Neural crest cell (in vitro differentiated cells): Measurements from ENCODE around the gene XPNPEP2. TPM values are rescaled to one million over a fixed set of nuclear protein-coding genes. Genes with fewer than 3 reads are reported as not detected.

ENCODE experiments used
- DNase-seq: peaks from one replicate; pipeline ENCODE4 v3.0.0; 2021; ENCODE audit warnings: low read depth, mixed read lengths, low spot score
- H3K27ac Mint-ChIP-seq: one replicate; pipeline ENCODE4 v1.8.0; 2021; ENCODE audit warnings: mild to moderate bottlenecking, mixed read lengths; ENCODE audit not compliant: unreplicated experiment
- H3K27me3 Mint-ChIP-seq: 2 replicates; pipeline ENCODE4 v1.8.0; 2021; ENCODE audit warnings: low read depth, mild to moderate bottlenecking, mixed read lengths
- H3K36me3 Mint-ChIP-seq: 2 replicates; pipeline ENCODE4 v1.8.0; 2021; ENCODE audit warnings: low read depth, mild to moderate bottlenecking, mixed read lengths
- H3K4me1 Mint-ChIP-seq: 2 replicates; pipeline ENCODE4 v1.8.0; 2021; ENCODE audit warnings: mixed read lengths
- H3K4me3 Mint-ChIP-seq: one replicate; pipeline ENCODE4 v1.8.0; 2021; ENCODE audit warnings: mild to moderate bottlenecking, mixed read lengths
- H3K9me3 Mint-ChIP-seq: 2 replicates; pipeline ENCODE4 v1.8.0; 2021; ENCODE audit warnings: mixed read lengths
- total RNA-seq: library from RNA; stranded (reverse); gene quantifications from 2 replicates; pipeline ENCODE4 v1.2.1, GENCODE V29; 2021
- TF ChIP-seq, protein P1 (sequence below): fragments of 200-600 bp; sonication (generic); conservative IDR thresholded peaks from 2 replicates; pipeline ENCODE4 v1.5.0; 2021; ENCODE audit warnings: antibody characterized with exemption, mild to moderate bottlenecking

The XPNPEP2 gene
- total RNA-seq, 1 donor from 2014 or later, result 0.40 TPM

DNA sequence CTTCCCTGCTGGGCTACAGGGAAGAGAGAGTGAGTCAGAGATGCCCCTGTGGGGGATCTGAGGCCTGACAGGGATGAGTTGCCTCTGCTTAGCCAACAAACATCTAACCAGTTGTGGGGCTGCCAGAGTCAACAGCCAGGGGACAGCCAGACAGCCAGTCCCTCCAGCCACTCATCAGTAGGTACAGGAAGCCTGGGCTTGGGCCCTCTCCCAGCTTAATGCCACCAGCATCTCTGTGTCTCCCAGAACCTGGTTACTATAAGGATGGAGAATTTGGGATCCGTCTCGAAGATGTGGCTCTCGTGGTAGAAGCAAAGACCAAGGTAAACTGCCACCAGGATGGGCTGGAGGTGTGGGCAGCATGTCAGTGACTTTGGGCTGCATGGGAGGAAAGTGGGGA lies 23.7 kb downstream of the XPNPEP2 start:
- Mint-ChIP-seq H3K4me3 (no peak overlapping the region), H3K36me3 (no peaks in the 10 kb centered on the region), H3K27me3 (no peaks in the 10 kb centered on the region), H3K4me1 (no peaks in the 10 kb centered on the region), H3K27ac (no peak overlapping the region), H3K9me3 (peaks cover 2% of the 10 kb centered on the region)
- DNase-seq, result no peak
- TF ChIP-seq, protein P1, sequence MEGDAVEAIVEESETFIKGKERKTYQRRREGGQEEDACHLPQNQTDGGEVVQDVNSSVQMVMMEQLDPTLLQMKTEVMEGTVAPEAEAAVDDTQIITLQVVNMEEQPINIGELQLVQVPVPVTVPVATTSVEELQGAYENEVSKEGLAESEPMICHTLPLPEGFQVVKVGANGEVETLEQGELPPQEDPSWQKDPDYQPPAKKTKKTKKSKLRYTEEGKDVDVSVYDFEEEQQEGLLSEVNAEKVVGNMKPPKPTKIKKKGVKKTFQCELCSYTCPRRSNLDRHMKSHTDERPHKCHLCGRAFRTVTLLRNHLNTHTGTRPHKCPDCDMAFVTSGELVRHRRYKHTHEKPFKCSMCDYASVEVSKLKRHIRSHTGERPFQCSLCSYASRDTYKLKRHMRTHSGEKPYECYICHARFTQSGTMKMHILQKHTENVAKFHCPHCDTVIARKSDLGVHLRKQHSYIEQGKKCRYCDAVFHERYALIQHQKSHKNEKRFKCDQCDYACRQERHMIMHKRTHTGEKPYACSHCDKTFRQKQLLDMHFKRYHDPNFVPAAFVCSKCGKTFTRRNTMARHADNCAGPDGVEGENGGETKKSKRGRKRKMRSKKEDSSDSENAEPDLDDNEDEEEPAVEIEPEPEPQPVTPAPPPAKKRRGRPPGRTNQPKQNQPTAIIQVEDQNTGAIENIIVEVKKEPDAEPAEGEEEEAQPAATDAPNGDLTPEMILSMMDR, result no peak

DNA sequence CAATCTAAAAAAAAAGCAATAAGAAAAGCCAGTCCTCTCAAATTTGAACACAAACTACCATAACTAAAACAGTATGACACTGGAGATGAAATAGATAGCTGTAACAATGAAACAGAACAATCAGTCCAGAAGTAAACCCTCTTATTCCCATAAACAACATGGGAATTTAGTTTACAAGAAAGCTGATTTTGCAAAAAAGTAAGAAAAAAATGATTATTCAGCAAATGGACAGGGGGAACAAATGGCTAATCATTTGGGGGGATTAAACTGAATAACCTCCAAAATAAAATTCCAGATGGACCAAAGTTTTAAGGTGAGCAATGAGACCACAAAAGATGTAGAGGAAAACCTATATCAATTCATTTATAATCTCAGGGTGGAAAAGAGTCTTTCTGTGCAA lies 24.9 kb downstream of the XPNPEP2 start:
- no peak overlapping the region for H3K4me3 Mint-ChIP-seq
- H3K36me3 Mint-ChIP-seq, result no peaks in the 10 kb centered on the region
- no peak for DNase-seq
- peaks cover 2% of the 10 kb centered on the region for H3K9me3 Mint-ChIP-seq
- no peaks in the 10 kb centered on the region for H3K4me1 Mint-ChIP-seq
- no peaks in the 10 kb centered on the region for H3K27me3 Mint-ChIP-seq
- TF ChIP-seq, protein P1, result no peak
- no peak overlapping the region for H3K27ac Mint-ChIP-seq

DNA sequence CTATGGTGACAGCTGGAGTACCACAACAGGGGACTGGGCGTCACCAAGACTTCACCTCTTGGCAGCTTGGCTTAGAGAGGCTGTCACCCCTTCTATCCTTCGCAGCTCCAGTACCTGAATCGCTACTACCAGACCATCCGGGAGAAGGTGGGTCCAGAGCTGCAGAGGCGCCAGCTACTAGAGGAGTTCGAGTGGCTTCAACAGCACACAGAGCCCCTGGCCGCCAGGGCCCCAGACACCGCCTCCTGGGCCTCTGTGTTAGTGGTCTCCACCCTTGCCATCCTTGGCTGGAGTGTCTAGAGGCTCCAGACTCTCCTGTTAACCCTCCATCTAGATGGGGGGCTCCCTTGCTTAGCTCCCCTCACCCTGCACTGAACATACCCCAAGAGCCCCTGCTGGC lies 29.4 kb downstream of the XPNPEP2 start:
- no peak overlapping the region for H3K4me3 Mint-ChIP-seq
- TF ChIP-seq, protein P1, result no peak
- H3K27ac Mint-ChIP-seq, result no peak overlapping the region

DNA sequence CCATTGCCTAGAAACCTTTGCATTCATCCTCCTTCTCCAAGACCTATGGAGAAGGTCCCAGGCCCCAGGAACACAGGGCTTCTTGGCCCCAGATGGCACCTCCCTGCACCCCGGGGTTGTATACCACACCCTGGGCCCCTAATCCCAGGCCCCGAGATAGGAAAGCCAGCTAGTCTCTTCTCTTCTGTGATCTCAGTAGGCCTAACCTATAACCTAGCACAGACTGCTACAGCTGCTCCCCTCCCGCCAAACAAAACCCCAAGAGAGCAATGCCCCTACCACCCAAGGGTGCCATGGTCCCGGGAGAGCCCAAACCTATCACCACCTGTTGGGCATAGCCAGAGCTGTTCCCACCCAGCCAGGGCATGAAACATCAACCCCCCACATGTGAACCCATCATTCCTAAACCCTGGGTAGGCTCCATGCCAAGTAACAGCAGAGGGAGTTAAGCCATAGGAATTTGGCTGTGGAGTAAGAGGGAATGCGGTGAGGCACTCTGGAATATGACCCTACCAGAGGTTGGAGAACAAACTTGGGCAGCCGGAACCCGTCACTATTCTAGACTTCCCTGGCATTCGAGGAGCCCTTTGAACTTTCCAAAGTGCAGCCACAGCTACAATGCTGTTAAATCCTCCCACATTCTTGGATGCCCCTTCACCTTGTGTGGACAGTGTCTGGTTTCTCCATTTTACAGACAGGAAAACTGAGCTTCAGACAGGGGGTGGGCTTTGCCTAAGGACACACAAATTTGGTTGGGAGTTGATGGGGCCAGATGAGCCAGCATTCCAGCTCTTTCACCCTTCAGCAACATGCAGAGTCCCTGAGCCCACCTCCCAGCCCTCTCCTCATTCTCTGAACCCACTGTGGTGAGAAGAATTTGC lies 30.0 kb downstream of the XPNPEP2 start:
- DNase-seq, result no peak
- Mint-ChIP-seq H3K4me1 (no peaks in the 10 kb centered on the region), H3K27me3 (no peaks in the 10 kb centered on the region), H3K4me3 (no peak overlapping the region), H3K9me3 (no peaks in the 10 kb centered on the region), H3K27ac (no peak overlapping the region), H3K36me3 (no peaks in the 10 kb centered on the region)
- TF ChIP-seq, protein P1, result no peak

More for the DNA sequence above, 29.4 kb downstream of the XPNPEP2 start:
- Mint-ChIP-seq H3K36me3 (no peaks in the 10 kb centered on the region), H3K9me3 (no peaks in the 10 kb centered on the region), H3K4me1 (no peaks in the 10 kb centered on the region), H3K27me3 (no peaks in the 10 kb centered on the region)
- DNase-seq, result no peak

DNA sequence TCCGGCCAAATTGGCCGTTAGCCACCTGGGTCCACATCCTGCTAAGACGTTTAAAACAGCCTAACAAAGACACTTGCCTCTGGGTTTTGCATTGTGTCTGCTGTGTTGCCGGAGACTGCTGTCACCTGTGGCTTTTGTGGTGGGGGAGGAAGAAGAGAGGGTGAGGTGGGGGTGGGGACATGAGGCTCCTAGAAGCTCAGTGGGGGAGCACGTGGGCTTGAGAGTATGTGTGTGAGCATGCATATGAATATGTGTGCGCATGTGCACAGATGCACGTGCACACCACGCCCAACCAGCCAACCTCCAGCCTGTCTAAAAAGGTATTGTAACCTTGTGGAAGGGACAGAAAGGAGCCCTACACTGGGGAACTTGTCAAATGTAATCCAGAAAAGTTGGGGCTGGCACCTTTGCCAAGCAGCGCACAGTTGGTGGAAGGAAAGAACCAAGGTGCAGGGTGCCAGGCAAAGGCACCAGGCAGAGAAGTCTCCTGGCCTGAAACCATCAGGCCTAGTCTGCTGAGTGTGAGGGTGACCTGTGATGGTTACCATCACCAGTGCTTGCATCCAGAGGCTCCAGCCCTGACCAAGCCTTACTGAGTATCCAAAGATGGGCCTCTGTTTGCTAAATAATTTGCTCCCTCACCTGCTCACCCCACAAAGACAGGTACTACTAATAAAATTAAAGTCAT lies 30.8 kb downstream of the XPNPEP2 start:
- Mint-ChIP-seq H3K36me3 (no peaks in the 10 kb centered on the region), H3K27ac (no peak overlapping the region), H3K9me3 (no peaks in the 10 kb centered on the region), H3K4me1 (no peaks in the 10 kb centered on the region), H3K4me3 (no peak overlapping the region), H3K27me3 (no peaks in the 10 kb centered on the region)
- TF ChIP-seq, protein P1, result no peak
- DNase-seq, result no peak
